Ascending aorta (tissue), 2 donors: Measurements from ENCODE around the gene MAGEA11. TPM values are rescaled to one million over a fixed set of nuclear protein-coding genes. Genes with fewer than 3 reads are reported as not detected.
"Not testable (repeated sequence)": the region's sequence is repeated elsewhere in the genome, so short reads cannot be mapped to it uniquely, and the experiment has no call there.

ENCODE experiments used
- DNase-seq, 2 donors: peaks; one replicate each; pipeline ENCODE4 v3.0.0-alpha.2; 2019; ENCODE audit warnings: low spot score in 2 of 2
- H3K27ac ChIP-seq, 2 donors: fragments of 200-600 bp; sonication (generic); one replicate each; pipeline ENCODE4 v1.5.1; 2016 to 2017; ENCODE audit warnings: mild to moderate bottlenecking in 1 of 2
- H3K27me3 ChIP-seq: fragments of 200-600 bp; sonication (generic); one replicate; pipeline ENCODE4 v1.5.1; 2017
- H3K36me3 ChIP-seq, 2 donors: fragments of 200-600 bp; sonication (generic); one replicate each; pipeline ENCODE4 v1.5.1; 2016
- H3K4me1 ChIP-seq, 2 donors: fragments of 200-600 bp; sonication (generic); one replicate each; pipeline ENCODE4 v1.5.1; 2016 to 2017; ENCODE audit warnings: mild to moderate bottlenecking in 1 of 2
- H3K4me3 ChIP-seq, 2 donors: fragments of 200-600 bp; sonication (generic); one replicate each; pipeline ENCODE4 v1.5.1; 2016 to 2017; ENCODE audit warnings: mild to moderate bottlenecking in 1 of 2
- H3K9me3 ChIP-seq, 2 donors: fragments of 200-600 bp; sonication (generic); one replicate each; pipeline ENCODE4 v1.5.1; 2016
- CTCF ChIP-seq, 3 experiments: fragments of 200-600 bp in 2 of 3; fragments of 450-650 bp in 1 of 3; sonication (generic) in 2 of 3; IDR thresholded peaks; one replicate each; pipeline ENCODE4 v1.5.1; 2016 to 2019; ENCODE audit warnings: antibody characterized with exemption in 3 of 3, mild to moderate bottlenecking in 1 of 3, moderate library complexity in 1 of 3
- intact Hi-C: fragments of 100-400 bp; cut with DNase I; formaldehyde crosslinking; loops from one replicate; pipeline ENCODE4 v1.15.1; 2023
- total RNA-seq: library from RNA; depleted of rRNA; stranded (reverse); fragments of >200 nt; gene quantifications from one replicate; pipeline ENCODE4 v1.1.0, GENCODE V29; 2016

The MAGEA11 gene
- total RNA-seq, 1 donor from 2014 or later = not detected

GRCh38 chrX:149715468-149715867 lies 3.6 kb downstream of the MAGEA11 start:
- Histone ChIP-seq H3K4me3 (no peak overlapping the region), H3K4me1 (no peaks in the 10 kb centered on the region), H3K27ac (no peak overlapping the region), H3K9me3 (no peaks in the 10 kb centered on the region), H3K27me3 (no peaks in the 10 kb centered on the region), H3K36me3 (no peaks in the 10 kb centered on the region)
- no peak for DNase-seq
- no peak for TF ChIP-seq CTCF (IDR thresholded peaks at IDR 0.05)
- intact Hi-C loops = no loop called here

- H3K4me3 ChIP-seq = no peak overlapping the region
Observed at GRCh38 chrX:149716632-149717031, 4.8 kb downstream of the MAGEA11 start.

GRCh38 chrX:149717803-149718202 lies 5.9 kb downstream of the MAGEA11 start:
- intact Hi-C loops = no loop called here

More at GRCh38 chrX:149716632-149717031, 4.8 kb downstream of the MAGEA11 start:
- no peak overlapping the region for H3K27ac ChIP-seq
- no peaks in the 10 kb centered on the region for H3K4me1 ChIP-seq
- no peaks in the 10 kb centered on the region for H3K9me3 ChIP-seq
- intact Hi-C loops = no loop called here
- no peaks in the 10 kb centered on the region for H3K36me3 ChIP-seq
- no peaks in the 10 kb centered on the region for H3K27me3 ChIP-seq
- no peak for DNase-seq
- TF ChIP-seq CTCF (IDR thresholded peaks at IDR 0.05) = no peak

GRCh38 chrX:149718757-149719156 lies 6.9 kb downstream of the MAGEA11 start:
- no peaks in the 10 kb centered on the region for H3K36me3 ChIP-seq
- no peaks in the 10 kb centered on the region for H3K9me3 ChIP-seq
- DNase-seq = no peak
- TF ChIP-seq CTCF (IDR thresholded peaks at IDR 0.05) = no peak
- no peak overlapping the region for H3K27ac ChIP-seq
- no peaks in the 10 kb centered on the region for H3K4me1 ChIP-seq
- no peak overlapping the region for H3K4me3 ChIP-seq
- H3K27me3 ChIP-seq = no peaks in the 10 kb centered on the region
- intact Hi-C loops = no loop called here

More at GRCh38 chrX:149717803-149718202, 5.9 kb downstream of the MAGEA11 start:
- Histone ChIP-seq H3K36me3 (no peaks in the 10 kb centered on the region), H3K4me1 (no peaks in the 10 kb centered on the region), H3K27me3 (no peaks in the 10 kb centered on the region), H3K4me3 (no peak overlapping the region), H3K9me3 (no peaks in the 10 kb centered on the region), H3K27ac (no peak overlapping the region)
- DNase-seq = no peak
- TF ChIP-seq CTCF (IDR thresholded peaks at IDR 0.05) = no peak

- no peak for DNase-seq
- intact Hi-C loops = no loop called here
- no peaks in the 10 kb centered on the region for H3K27me3 ChIP-seq
- H3K9me3 ChIP-seq = no peaks in the 10 kb centered on the region
- H3K27ac ChIP-seq = no peak overlapping the region
- H3K36me3 ChIP-seq = no peaks in the 10 kb centered on the region
- no peak overlapping the region for H3K4me3 ChIP-seq
- H3K4me1 ChIP-seq = no peaks in the 10 kb centered on the region
- TF ChIP-seq CTCF (IDR thresholded peaks at IDR 0.05) = no peak
Observed at GRCh38 chrX:149720021-149720689, 8.3 kb downstream of the MAGEA11 start.

- H3K27ac ChIP-seq, H3K36me3 ChIP-seq, H3K27me3 ChIP-seq, H3K9me3 ChIP-seq, H3K4me3 ChIP-seq, H3K4me1 ChIP-seq, intact Hi-C loops, DNase-seq: not testable (repeated sequence)
Observed at GRCh38 chrX:149721241-149721640, 9.4 kb downstream of the MAGEA11 start.
